GM12878 (cell line): ENCODE measurements around the gene GMDS. TPM values are rescaled to one million over a fixed set of nuclear protein-coding genes. Genes with fewer than 3 reads are reported as not detected.

Experiments
- ATAC-seq: fragments of 200-7000 bp; cut with Tn5 transposase; 3 replicates; pipeline ENCODE4 v1.9.1; 2020; ENCODE audit warnings: mild to moderate bottlenecking, moderate library complexity
- BruUV-seq: library from RNA; stranded (reverse); fragments of 400-500 nt; replicated peaks from 2 replicates; lab custom pipeline; 2021; lab: Mats Ljungman, UMichigan
- CTCF ChIA-PET: fragments of 300-600 bp; sonication (Branson Sonifier 250); formaldehyde crosslinking; extraction: SDS; loops from one replicate; lab custom pipeline; 2021; ENCODE audit warnings: inconsistent platforms; lab: Yijun Ruan, JAX
- POLR2A ChIA-PET: fragments of 350-600 bp; formaldehyde crosslinking; extraction: SDS; loops from one replicate; lab custom pipeline; 2021; ENCODE audit warnings: inconsistent platforms; lab: Charles Lee
- RAD21 ChIA-PET: fragments of 300-600 bp; sonication (Branson Sonifier 250); formaldehyde crosslinking; loops from one replicate; lab custom pipeline; 2023; ENCODE audit warnings: antibody characterized with exemption; ENCODE audit not compliant: unreplicated experiment; lab: Charles Lee
- SMC1A ChIA-PET: fragments of 300-600 bp; sonication (Branson Sonifier 250); formaldehyde crosslinking; loops from one replicate; lab custom pipeline; 2023; ENCODE audit not compliant: unreplicated experiment, uncharacterized antibody; lab: Charles Lee
- DNase-seq: peaks from one replicate; pipeline ENCODE4 v3.0.0-alpha.2; 2011; ENCODE audit warnings: low read depth, low spot score
- FAIRE-seq: peaks from 3 replicates; lab custom pipeline; 2011; peaks lifted over from hg19 to GRCh38; lab: Jason Lieb, UNC
- H2AFZ ChIP-seq: 2 replicates; pipeline ENCODE4 v1.6.0; 2011; ENCODE audit warnings: low read depth, low read length, control low read depth; ENCODE audit not compliant: control insufficient read depth
- H3K27ac ChIP-seq: 2 replicates; pipeline ENCODE4 v1.5.1; 2011; ENCODE audit warnings: control low read depth; ENCODE audit not compliant: control insufficient read depth, insufficient read depth
- H3K27me3 ChIP-seq, 2 experiments: replicated peaks in 1 of 2; 2 replicates each; pipeline versions ENCODE4 v1.6.0 to v1.6.1; 2011; ENCODE audit warnings: low read length in 1 of 2; ENCODE audit not compliant: control insufficient read depth in 2 of 2, insufficient read depth in 2 of 2
- H3K36me3 ChIP-seq, 2 experiments: 2 replicates each; pipeline ENCODE4 v1.5.1; 2011; ENCODE audit warnings: low read length in 1 of 2; ENCODE audit not compliant: control insufficient read depth in 2 of 2, insufficient read depth in 2 of 2
- H3K4me1 ChIP-seq: 2 replicates; pipeline ENCODE4 v1.6.1; 2011; ENCODE audit warnings: mild to moderate bottlenecking, low read length, moderate library complexity, mixed read lengths; ENCODE audit not compliant: control insufficient read depth, insufficient read depth
- H3K4me2 ChIP-seq: 2 replicates; pipeline ENCODE4 v1.6.0; 2011; ENCODE audit warnings: control low read depth; ENCODE audit not compliant: control insufficient read depth, insufficient read depth
- H3K4me3 ChIP-seq: fragments of 200-600 bp; sonication (generic); 2 replicates; pipeline ENCODE4 v1.5.1; 2016
- H3K79me2 ChIP-seq: 2 replicates; pipeline ENCODE4 v1.6.0; 2011; ENCODE audit warnings: low read length; ENCODE audit not compliant: control insufficient read depth, insufficient read depth
- H3K9ac ChIP-seq: 2 replicates; pipeline ENCODE4 v1.8.0; 2011; ENCODE audit warnings: low read length, control low read depth, mixed read lengths; ENCODE audit not compliant: control insufficient read depth, insufficient read depth
- H3K9me3 ChIP-seq: replicated peaks from 3 replicates; pipeline ENCODE4 v1.5.1; 2011; ENCODE audit warnings: mild to moderate bottlenecking, low read length; ENCODE audit not compliant: control insufficient read depth, insufficient read depth
- H4K20me1 ChIP-seq: 2 replicates; pipeline ENCODE4 v1.6.0; 2011; ENCODE audit not compliant: control insufficient read depth, insufficient read depth
- BACH1 ChIP-seq: fragments of 450-650 bp; IDR thresholded peaks from 2 replicates; pipeline ENCODE4 v1.6.1; 2017; ENCODE audit warnings: mild to moderate bottlenecking, borderline replicate concordance
- BCLAF1 ChIP-seq: fragments of 450-650 bp; IDR thresholded peaks from 2 replicates; pipeline ENCODE4 v1.6.1; 2017; ENCODE audit warnings: antibody characterized with exemption, mild to moderate bottlenecking, moderate library complexity
- GABPA ChIP-seq: IDR thresholded peaks from 2 replicates; pipeline ENCODE4 v1.6.1; 2014; ENCODE audit warnings: antibody characterized with exemption, low read depth, mild to moderate bottlenecking, inconsistent platforms
- MTA2 ChIP-seq: fragments of 450-650 bp; IDR thresholded peaks from 2 replicates; pipeline ENCODE4 v1.6.1; 2016; ENCODE audit warnings: low read depth, mild to moderate bottlenecking, moderate library complexity
- PML ChIP-seq: IDR thresholded peaks from 2 replicates; pipeline ENCODE4 v1.6.1; 2012; ENCODE audit warnings: low read length, inconsistent platforms
- SMARCA5 ChIP-seq: fragments of 450-650 bp; IDR thresholded peaks from 2 replicates; pipeline ENCODE4 v1.6.1; 2017; ENCODE audit warnings: mild to moderate bottlenecking
- SP1 ChIP-seq: IDR thresholded peaks from one replicate; pipeline ENCODE4 v1.6.1; 2011; ENCODE audit warnings: low read depth, low read length
- SREBF2 ChIP-seq: IDR thresholded peaks from 2 replicates; pipeline ENCODE4 v1.6.1; 2012; ENCODE audit warnings: mild to moderate bottlenecking, low read length
- TAF1 ChIP-seq: IDR thresholded peaks from 2 replicates; pipeline ENCODE4 v1.6.1; 2011; ENCODE audit warnings: mild to moderate bottlenecking, low read depth, low read length, borderline replicate concordance
- YBX1 ChIP-seq: fragments of 450-650 bp; IDR thresholded peaks from 2 replicates; pipeline ENCODE4 v1.6.1; 2016; ENCODE audit warnings: antibody characterized with exemption
- ZBED1 ChIP-seq: IDR thresholded peaks from 2 replicates; pipeline ENCODE4 v1.6.1; 2016; ENCODE audit warnings: borderline replicate concordance
- ZNF207 ChIP-seq: fragments of 450-650 bp; IDR thresholded peaks from 2 replicates; pipeline ENCODE4 v1.6.1; 2014; ENCODE audit warnings: antibody characterized with exemption, mild to moderate bottlenecking, borderline replicate concordance
- ZNF274 ChIP-seq: IDR thresholded peaks from one replicate; pipeline ENCODE4 v1.8.0; 2011; ENCODE audit not compliant: insufficient read length, insufficient read depth
- ZNF687 ChIP-seq: fragments of 450-650 bp; IDR thresholded peaks from 2 replicates; pipeline ENCODE4 v1.6.1; 2017; ENCODE audit warnings: mild to moderate bottlenecking, moderate library complexity
- WGBS: methylation state at CpG from one replicate; pipeline ENCODE4 v1.1.6; 2016; ENCODE audit warnings: low lambda C conversion rate; ENCODE audit not compliant: insufficient replicate concordance, insufficient coverage; ENCODE audit errors: missing lambda C conversion rate; 5-methylcytosine and 5-hydroxymethylcytosine counted together
- in situ Hi-C: fragments of 300-500 bp; cut with MboI; formaldehyde crosslinking; loops from 9 replicates; pipeline ENCODE4 v1.14.3; 2018; ENCODE audit warnings: mixed read lengths
- intact Hi-C: fragments of 100-400 bp; cut with micrococcal nuclease; formaldehyde crosslinking; loops from one replicate; pipeline ENCODE4 v1.14.2; 2022; ENCODE audit not compliant: unreplicated experiment
- polyA plus RNA-seq, 11 experiments: library from polyadenylated mRNA; depleted of rRNA in 4 of 11; unstranded in 6 of 11; stranded (reverse) in 5 of 11; fragments of >200 nt; fragmentation: Nextera tagmentation in 4 of 11; fragmentation: Illumina TruSeq in 1 of 11; extraction: Ambion mirVana in 4 of 11; extraction: Trizol in 1 of 11; gene quantifications; 1 replicate in 1 of 11; 2 replicates in 10 of 11; pipeline versions ENCODE4 v1.2.1 to v1.2.3, GENCODE V29; 2011 to 2016; ENCODE audit warnings: inconsistent platforms in 2 of 11, missing spikeins in 2 of 11, low read depth in 1 of 11
- total RNA-seq, 4 experiments: library from RNA; depleted of rRNA in 3 of 4; stranded (reverse); fragments of >200 nt in 3 of 4; fragmentation: Illumina TruSeq in 1 of 4; extraction: Trizol in 1 of 4; gene quantifications; 2 replicates each; pipeline versions ENCODE4 v1.2.1 to v1.2.3, GENCODE V29; 2013 to 2021

The GMDS gene
- total and polyA plus RNA-seq, 10 of the 15 experiments (the other 5 are each of a cell fraction or from before 2014, with no cell fraction given), result 0.61 to 53.8 (median 29.3) TPM

GRCh38 chr6:1885576-1886011 is 359.8 kb downstream of the GMDS start:
- no peaks in the 10 kb centered on the region for H3K79me2 ChIP-seq
- no peak overlapping the region for H2AFZ ChIP-seq
- no peak overlapping the region for H3K4me2 ChIP-seq
- no peak for TF ChIP-seq PML
- intact Hi-C loops, result no loop called here
- POLR2A ChIA-PET, result no interaction called here
- no peaks in the 10 kb centered on the region for H3K36me3 ChIP-seq
- FAIRE-seq, result no peak
- no peak overlapping the region for H3K27ac ChIP-seq
- no peaks in the 10 kb centered on the region for H4K20me1 ChIP-seq
- H3K9ac ChIP-seq, result no peak overlapping the region
- no peaks in the 10 kb centered on the region for H3K4me1 ChIP-seq
- BruUV-seq, result no TSS peak
- CTCF ChIA-PET, result no interaction called here
- WGBS, result 90% methylated on average over 12 of the region's 12 CpGs
- SMC1A ChIA-PET, result no interaction called here
- in situ Hi-C loops, result no loop called here
- H3K9me3 ChIP-seq, result no peaks in the 10 kb centered on the region
- no peak for ATAC-seq
- no peak for DNase-seq
- RAD21 ChIA-PET, result no interaction called here
- H3K4me3 ChIP-seq, result no peak overlapping the region
- no peaks in the 10 kb centered on the region for H3K27me3 ChIP-seq

- Histone ChIP-seq H3K4me2 (no peak overlapping the region), H3K9ac (no peak overlapping the region), H3K27me3 (no peaks in the 10 kb centered on the region), H3K9me3 (no peaks in the 10 kb centered on the region), H2AFZ (no peak overlapping the region), H3K79me2 (no peaks in the 10 kb centered on the region), H4K20me1 (no peaks in the 10 kb centered on the region), H3K4me1 (no peaks in the 10 kb centered on the region), H3K27ac (no peak overlapping the region), H3K4me3 (no peak overlapping the region), H3K36me3 (no peaks in the 10 kb centered on the region)
- CTCF ChIA-PET, result interaction anchor here (1.6 kb wide), 1 partner anchor 9 kb away, joined by 3 read pairs; no protein-coding TSS in a partner anchor
- DNase-seq, result no peak
- WGBS, result 94% methylated on average over 2 of the region's 2 CpGs
- intact Hi-C loops, result no loop called here
- SMC1A ChIA-PET, result no interaction called here
- no peak for ATAC-seq
- FAIRE-seq, result no peak
- POLR2A ChIA-PET, result no interaction called here
- no TSS peak for BruUV-seq
- RAD21 ChIA-PET, result no interaction called here
- in situ Hi-C loops, result no loop called here
- no peak for TF ChIP-seq SP1
- no peak for TF ChIP-seq ZBED1
- no peak for TF ChIP-seq SREBF2
- no peak for TF ChIP-seq TAF1
- no peak for TF ChIP-seq YBX1
- TF ChIP-seq ZNF207, result no peak
- no peak for TF ChIP-seq MTA2
- no peak for TF ChIP-seq BACH1
- TF ChIP-seq ZNF687, result no peak
- no peak for TF ChIP-seq ZNF274
- no peak for TF ChIP-seq GABPA
- no peak for TF ChIP-seq SMARCA5
- no peak for TF ChIP-seq BCLAF1
Observed at GRCh38 chr6:1884313-1884712, 361.1 kb downstream of the GMDS start.
